Heart left ventricle (tissue), 13 donors: Measurements from ENCODE around the gene MIDN.
"Not testable (repeated sequence)": the region's sequence is repeated elsewhere in the genome, so short reads cannot be mapped to it uniquely, and the experiment has no call there.

Experiments
- CTCF ChIP-seq, 12 donors: fragments of 200-600 bp; sonication (generic) in 4 of 12; IDR thresholded peaks; one replicate each; pipeline versions ENCODE4 v1.5.0 to v1.8.0; 2018 to 2022; ENCODE audit warnings: antibody characterized with exemption in 12 of 12, mild to moderate bottlenecking in 5 of 12
- POLR2A ChIP-seq, 2 donors: fragments of 450-650 bp; IDR thresholded peaks; one replicate each; pipeline ENCODE4 v1.6.1; 2017; ENCODE audit warnings: antibody characterized with exemption in 2 of 2, mild to moderate bottlenecking in 2 of 2, moderate library complexity in 2 of 2
- donor health status: ischemic (EF 13 %, LVEDD 7.1; RV severe dilation, severe dysfunction).
- donor health status: DM: no; HTN: yes; CAD: no.
- donor health status: DM: no; HTN: no; CAD: no.
- donor health status: ischemic (EF 25% LVEDD 6.9; RV normal size, moderate dysfunction).
- donor health status: ischemic (EF 25% LVEDD 5.7; RV mildly dilated, moderate dysfunction).
- donor health status: ischemic (EF 35%, LVEDD 5.7; RV mildly dilated, moderate dysfunction).
- donor health status: nonischemic (EF 11% LVEDD 7.7; RV severe dilation, severe dysfunction).
- donor health status: DM: yes; HTN: yes; CAD: no.
- donor health status: PGD.
- donor health status: ischemic (EF 29% LVEDD 5.4; RV normal size, mild dysfunction).
- donor health status: nonischemic (EF 23%, LVEDD 6.1; RV moderate dilation, normal function).

DNA sequence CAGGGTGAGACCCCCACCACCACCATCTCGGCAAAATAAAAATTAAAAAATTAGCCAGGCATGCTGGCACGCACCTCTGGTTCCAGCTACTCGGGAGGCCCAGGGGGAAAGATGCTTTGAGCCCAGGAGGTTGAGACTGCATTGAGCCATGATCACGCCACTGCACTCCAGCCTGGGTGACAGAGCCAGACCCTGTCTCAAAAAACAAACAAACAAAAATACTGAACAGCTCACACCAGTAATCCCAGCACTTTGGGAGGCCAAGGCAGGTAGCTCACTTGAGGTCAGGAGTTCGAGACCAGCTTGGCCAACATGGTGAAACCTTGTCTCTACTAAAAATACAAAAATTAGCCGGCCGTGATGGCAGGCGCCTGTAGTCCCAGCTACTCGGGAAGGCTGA lies 57.0 kb downstream of the MIDN start:
- not testable (repeated sequence) for TF ChIP-seq CTCF, POLR2A (IDR thresholded peaks at IDR 0.05)
